Measurements from ENCODE around the gene CMC2. TPM values are rescaled to one million over a fixed set of nuclear protein-coding genes. Genes with fewer than 3 reads are reported as not detected.

The CMC2 gene
- total RNA-seq, 1 experiment from 2014 or later, result 64.2 TPM

GRCh38 chr16:81035975-81036750 is 29.5 kb upstream of the CMC2 start:
- H3K9me3 Mint-ChIP-seq, result peaks cover 8 to 10% of the 10 kb centered on the region in 2 experiments
- Histone ChIP-seq H2BK12ac (ENCODE audit: insufficient read length, low read depth, low read length) (no peak overlapping the region), H4K91ac (ENCODE audit: insufficient read length, low read depth, low read length) (no peak overlapping the region), H3T11ph (ENCODE audit: low read length) (no peak overlapping the region), H2BK15ac (ENCODE audit: low read depth, low read length) (no peak overlapping the region), H2BK20ac (ENCODE audit: low read depth, low read length, poor library complexity, severe bottlenecking) (no peak overlapping the region), H3K14ac (ENCODE audit: insufficient read depth, low read length) (peak overlapping the region; percentile 96), H4K20me1 (ENCODE audit: control insufficient read depth, insufficient read depth, insufficient read length) (no peaks in the 10 kb centered on the region), H3K27me3 (ENCODE audit: insufficient read depth, low read length) (no peaks in the 10 kb centered on the region), H3K9ac (ENCODE audit: extremely low read depth, insufficient read length, low read length) (peak overlapping the region; percentile 83), H3K9me3 (ENCODE audit: control insufficient read depth, low read depth, low read length) (no peaks in the 10 kb centered on the region), H3K79me2 (ENCODE audit: insufficient read depth, low read length) (peaks cover 8% of the 10 kb centered on the region; the same call in 1 of the 2 replicates), H2AK5ac (ENCODE audit: insufficient read length, low read length) (no peak overlapping the region), H3K4ac (ENCODE audit: low read depth, low read length) (no peak overlapping the region), H3K23ac (ENCODE audit: insufficient read length, low read depth, low read length) (no peak overlapping the region), H3K4me2 (ENCODE audit: insufficient read depth, insufficient read length, low read length) (peak overlapping the region; percentile 96), H3K27ac (ENCODE audit: insufficient read length, low read depth, low read length) (no peak overlapping the region), H3K79me1 (ENCODE audit: insufficient read depth, low read depth, low read length, poor library complexity, severe bottlenecking) (peaks cover 3% of the 10 kb centered on the region), H2BK5ac (ENCODE audit: insufficient read length, low read length) (no peak overlapping the region), H3K23me2 (ENCODE audit: insufficient read length, low read depth, low read length, poor library complexity, severe bottlenecking) (peaks cover 7% of the 10 kb centered on the region), H4K8ac (replicated peaks; ENCODE audit: insufficient read length, low read depth, low read length) (no peak overlapping the region), H2BK120ac (ENCODE audit: low read depth, low read length, poor library complexity, severe bottlenecking) (no peak overlapping the region), H4K5ac (ENCODE audit: insufficient read length, low read depth, low read length) (no peak overlapping the region), H3K4me1 (ENCODE audit: insufficient read depth, low read length) (0 out of 2 replicates have a peak, but pooled peaks cover 5% of the 10 kb centered on the region), H3K56ac (ENCODE audit: insufficient read length, low read depth, low read length) (no peak overlapping the region), H2AFZ (ENCODE audit: low read length) (no peak overlapping the region), H3K18ac (ENCODE audit: insufficient read length, low read depth, low read length) (peak overlapping the region; percentile 92)
- no peaks in the 10 kb centered on the region for H3K27me3 Mint-ChIP-seq (ENCODE audit: low read depth)
- peaks cover 21 to 22% of the 10 kb centered on the region in 2 experiments for H3K4me1 Mint-ChIP-seq
- no CpG with 5 or more reads among the region's 80 CpGs for WGBS (ENCODE audit: extremely low coverage, insufficient read length, low lambda C conversion rate)
- TF ChIP-seq CTCF (conservative IDR thresholded peaks at IDR 0.05), result no peak
- H3K4me3 Mint-ChIP-seq, result peak overlapping the region; percentile 82 to 88
- peak; percentile 42 for DNase-seq
- H3K27ac Mint-ChIP-seq, result peak overlapping the region in 1 of 3 experiments; percentile 81; a peak in 1 of 7 replicates
- peaks cover 17 to 47% (median 41%) of the 10 kb centered on the region in 3 experiments for H3K36me3 Mint-ChIP-seq (ENCODE audit: insufficient read depth in 1 of 3, low read depth in 3 of 3)
